Measurements from ENCODE around the gene CFAP221.

CFAP221 gene

GRCh38 chr2:119647440-119648169 lies 103.4 kb downstream of the CFAP221 start:
- no peak for DNase-seq

GRCh38 chr2:119649364-119649917 lies 105.2 kb downstream of the CFAP221 start:
- no peak for DNase-seq

- no peak for DNase-seq
These were observed 106.0 kb downstream of the CFAP221 start for GRCh38 chr2:119650206-119650605.

GRCh38 chr2:119650846-119651370 lies 106.7 kb downstream of the CFAP221 start:
- no peak for DNase-seq

GRCh38 chr2:119657466-119658145 lies 113.4 kb downstream of the CFAP221 start:
- no peak for DNase-seq

- DNase-seq = no peak
These were observed 115.5 kb downstream of the CFAP221 start for GRCh38 chr2:119659601-119660342.

GRCh38 chr2:119660343-119660658 lies 116.1 kb downstream of the CFAP221 start:
- no peak for DNase-seq

- no peak for DNase-seq
These were observed 118.0 kb downstream of the CFAP221 start for GRCh38 chr2:119662297-119662696.

- DNase-seq = no peak
These were observed 124.3 kb downstream of the CFAP221 start for GRCh38 chr2:119668546-119668945.

GRCh38 chr2:119671016-119671415 lies 126.8 kb downstream of the CFAP221 start:
- no peak for DNase-seq

GRCh38 chr2:119671752-119672151 lies 127.5 kb downstream of the CFAP221 start:
- DNase-seq = no peak

- no peak for DNase-seq
These were observed 128.1 kb downstream of the CFAP221 start for GRCh38 chr2:119672161-119672862.

- DNase-seq = no peak
These were observed 129.5 kb downstream of the CFAP221 start for GRCh38 chr2:119673796-119674195.

GRCh38 chr2:119674711-119675500 lies 130.7 kb downstream of the CFAP221 start:
- no peak for DNase-seq

- DNase-seq = peak; percentile 39
These were observed 133.9 kb downstream of the CFAP221 start for GRCh38 chr2:119678021-119678656.

GRCh38 chr2:119679526-119679837 lies 135.2 kb downstream of the CFAP221 start:
- no peak for DNase-seq

GRCh38 chr2:119679846-119680245 lies 135.6 kb downstream of the CFAP221 start:
- no peak for DNase-seq

- DNase-seq = no peak
These were observed 136.4 kb downstream of the CFAP221 start for GRCh38 chr2:119680457-119681202.

- DNase-seq = no peak
These were observed 137.1 kb downstream of the CFAP221 start for GRCh38 chr2:119681203-119681867.

GRCh38 chr2:119681868-119682220 lies 137.6 kb downstream of the CFAP221 start:
- no peak for DNase-seq
